ENCODE measurements around the gene HSFX3.
"Not testable (repeated sequence)": the region's sequence is repeated elsewhere in the genome, so short reads cannot be mapped to it uniquely, and the experiment has no call there.

HSFX3 gene

GRCh38 chrX:149516604-149517003 lies 33.1 kb downstream of the HSFX3 start:
- FAIRE-seq = no peak

- no peak for FAIRE-seq
Observed at GRCh38 chrX:149515954-149516602, 33.6 kb downstream of the HSFX3 start.

DNA sequence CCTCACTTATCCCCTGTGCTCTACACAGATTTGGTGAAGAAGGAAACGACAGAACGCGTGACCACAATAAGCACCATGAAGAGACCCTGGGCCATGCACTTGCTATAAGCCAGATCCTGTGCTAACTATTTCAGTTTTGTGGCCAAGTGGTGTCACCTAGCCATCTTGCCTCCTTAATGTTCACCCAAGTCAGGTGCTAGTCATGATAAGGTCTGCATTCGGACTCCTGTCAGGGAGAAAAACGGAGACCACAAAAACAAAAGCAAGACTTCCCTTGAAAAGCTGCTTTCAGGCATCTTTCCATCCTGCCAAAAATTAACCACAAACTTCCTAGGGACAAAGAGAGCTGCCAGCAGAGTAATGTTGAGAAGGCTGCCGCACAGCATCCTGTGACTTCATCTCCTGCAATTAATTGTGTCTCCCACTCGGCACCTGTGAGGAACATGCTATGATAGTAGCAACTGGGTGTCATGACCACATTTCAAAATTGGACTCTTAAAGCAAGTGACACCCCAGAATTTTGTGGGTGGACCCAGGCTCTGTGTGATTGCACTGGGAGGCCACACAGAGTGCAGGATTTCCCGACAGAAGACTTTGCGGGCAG lies 35.8 kb downstream of the HSFX3 start:
- FAIRE-seq = no peak

DNA sequence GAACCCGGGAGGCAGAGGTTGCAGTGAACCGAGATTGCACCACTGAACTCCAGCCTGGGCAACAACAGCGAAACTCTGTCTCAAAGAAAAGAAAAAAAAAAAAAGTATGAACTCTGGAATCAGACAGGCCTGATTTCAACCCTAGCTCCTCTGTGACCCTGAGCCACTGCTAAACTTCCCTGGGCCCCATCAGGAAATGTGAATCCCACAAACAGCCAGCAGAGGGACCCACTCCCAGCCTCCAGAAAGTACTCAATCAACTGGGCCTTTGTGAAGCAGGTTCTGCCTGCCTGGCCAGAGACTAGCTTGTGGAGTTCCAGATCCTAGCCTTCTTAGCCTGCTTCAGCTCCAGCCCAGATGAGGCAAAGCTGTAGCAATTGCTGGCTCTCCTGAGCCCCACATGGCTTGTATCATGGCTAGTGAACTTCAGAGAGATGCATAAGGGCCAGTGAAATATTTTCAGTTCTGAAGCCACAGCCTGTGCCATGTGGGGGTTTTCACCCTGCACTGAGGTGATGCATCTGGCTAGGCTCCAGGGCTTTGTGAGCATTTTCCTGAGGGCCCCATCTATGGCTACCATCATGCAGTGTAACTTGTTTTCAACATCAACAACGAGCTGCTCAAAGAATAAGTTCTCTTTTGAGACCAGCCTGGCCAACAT lies 37.4 kb downstream of the HSFX3 start:
- FAIRE-seq = no peak

GRCh38 chrX:149511081-149511480 lies 38.6 kb downstream of the HSFX3 start:
- no peak for FAIRE-seq

DNA sequence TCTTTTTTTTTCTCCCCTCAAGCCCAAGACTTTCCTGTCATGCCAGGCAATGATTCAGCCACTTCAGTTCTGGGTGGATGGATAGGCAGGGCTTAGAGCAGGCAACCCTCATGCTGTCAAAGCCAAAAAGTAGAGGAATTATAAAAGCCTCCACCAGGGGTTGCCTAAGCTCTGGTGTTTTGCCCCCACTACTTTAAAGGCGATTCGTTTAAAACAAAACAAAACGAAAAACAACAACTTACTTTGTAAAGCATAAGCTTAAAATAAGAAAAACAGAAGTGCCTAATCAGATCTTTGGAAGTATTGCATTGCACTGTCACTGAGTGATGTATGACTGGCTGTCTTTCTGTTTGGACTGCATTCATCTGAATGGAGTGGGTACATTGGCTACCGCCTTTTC lies 39.3 kb downstream of the HSFX3 start:
- FAIRE-seq = no peak

GRCh38 chrX:149508467-149508866 lies 41.3 kb downstream of the HSFX3 start:
- no peak for FAIRE-seq

DNA sequence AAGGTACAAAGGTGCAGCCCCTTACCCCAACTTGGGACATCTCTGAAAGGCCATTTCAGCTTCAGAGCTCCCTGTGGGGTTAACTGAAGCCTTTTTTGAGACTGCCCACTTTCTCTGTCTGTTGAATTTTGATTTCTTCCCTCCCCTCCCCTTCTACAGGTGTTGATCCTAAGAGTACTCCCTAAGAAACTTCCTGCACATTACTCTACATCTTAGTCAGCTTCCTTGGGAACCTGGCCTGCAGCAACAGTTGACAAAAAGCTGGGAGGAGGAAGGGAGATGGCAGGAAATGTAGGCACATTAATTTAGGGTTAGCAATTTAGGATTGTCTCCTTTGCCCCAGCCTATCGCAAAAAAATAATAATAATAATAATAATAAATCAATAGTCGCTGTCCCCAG lies 43.4 kb downstream of the HSFX3 start:
- no peak for FAIRE-seq

GRCh38 chrX:149505671-149506070 lies 44.1 kb downstream of the HSFX3 start:
- FAIRE-seq = no peak

DNA sequence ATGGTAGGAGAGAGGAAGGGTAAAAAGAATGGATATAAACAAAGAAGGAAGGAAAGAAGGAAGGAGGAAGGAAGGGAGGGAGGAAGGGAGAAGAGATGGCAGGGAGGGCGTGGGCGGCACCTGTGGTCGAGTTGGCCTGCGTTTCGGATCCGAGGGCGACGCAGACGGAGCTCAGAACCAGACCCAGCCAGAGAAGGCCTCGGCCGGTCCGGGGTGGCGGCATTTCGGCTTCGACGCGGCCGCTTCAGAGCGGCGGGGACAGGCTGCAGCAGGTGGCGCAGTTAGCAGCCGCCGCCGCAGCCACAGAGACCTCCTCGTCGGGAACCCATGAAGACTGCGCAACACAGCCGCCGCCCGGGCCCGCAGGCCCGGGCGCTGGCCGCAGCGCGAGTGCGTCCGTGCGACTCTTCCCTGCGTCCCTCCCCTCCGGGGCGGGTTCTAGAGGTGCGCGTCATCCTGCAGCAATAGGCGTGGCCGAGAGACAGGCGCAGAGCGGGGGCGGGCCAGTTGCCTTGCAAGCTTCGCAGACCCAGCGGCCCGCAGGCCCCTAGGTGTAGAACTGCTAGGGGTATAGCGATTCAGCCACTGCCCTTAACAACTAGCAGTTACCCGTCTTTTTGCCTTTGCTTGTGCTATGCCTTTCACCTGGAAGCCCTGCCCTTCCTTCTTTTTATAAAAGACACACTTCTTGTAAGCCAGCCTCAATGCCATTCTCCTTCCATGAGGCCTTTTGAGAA lies 44.6 kb downstream of the HSFX3 start, which contains the start of gene IDS:
IDS (minus strand) TSS at position 392 of the 737 bp plus-strand sequence; CDS start at position 223, 169 bp downstream.
- FAIRE-seq = no peak

GRCh38 chrX:149504226-149504914 lies 45.4 kb downstream of the HSFX3 start:
- FAIRE-seq = no peak

- FAIRE-seq = not testable (repeated sequence)
Observed at GRCh38 chrX:149503446-149503845, 46.3 kb downstream of the HSFX3 start.

DNA sequence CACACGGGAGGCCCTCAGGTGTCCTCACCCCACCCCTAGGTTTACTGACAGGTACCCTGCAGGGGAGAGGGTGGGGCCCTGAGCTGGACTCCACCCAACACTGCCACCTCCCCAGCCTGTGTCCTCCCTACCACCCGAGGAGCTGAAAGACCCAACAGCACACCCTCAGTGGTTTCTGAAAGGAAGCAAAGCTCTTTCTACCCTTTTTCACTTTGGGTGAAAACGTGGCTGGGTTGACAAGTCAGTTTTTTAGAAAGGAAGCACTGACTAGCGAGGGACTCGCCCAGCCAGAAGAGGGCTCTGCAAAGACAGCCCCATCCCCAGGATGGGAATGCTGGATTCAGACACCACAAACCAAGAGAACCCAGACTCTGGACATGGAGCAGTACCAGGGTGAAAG lies 46.8 kb downstream of the HSFX3 start:
- FAIRE-seq = not testable (repeated sequence)

GRCh38 chrX:149499766-149500165 lies 50.0 kb downstream of the HSFX3 start:
- FAIRE-seq = no peak

DNA sequence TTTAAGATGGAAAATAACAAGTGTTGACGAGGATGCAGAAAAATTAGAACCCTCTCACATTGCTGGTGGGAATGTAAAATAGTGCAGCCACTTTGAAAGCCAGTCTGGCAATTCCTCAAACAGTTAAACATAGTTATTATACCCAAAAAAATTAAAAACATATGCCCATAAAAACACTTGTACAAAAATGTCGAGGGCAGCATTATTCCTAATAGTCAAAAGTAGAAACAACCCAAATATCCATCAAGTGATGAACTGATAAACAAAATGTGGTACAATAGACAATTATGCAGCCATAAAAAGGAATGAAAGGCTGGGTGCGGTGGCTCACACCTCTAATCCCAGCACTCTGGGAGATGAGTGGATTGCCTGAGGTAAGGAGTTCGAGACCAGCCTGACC lies 51.0 kb downstream of the HSFX3 start:
- FAIRE-seq = no peak

Data from A204.1 (cell line).